ENCODE measurements around the gene YAP1.
A peak's percentile ranks its signal among the peaks of the same experiment; 100 is the strongest.

YAP1 gene

DNA sequence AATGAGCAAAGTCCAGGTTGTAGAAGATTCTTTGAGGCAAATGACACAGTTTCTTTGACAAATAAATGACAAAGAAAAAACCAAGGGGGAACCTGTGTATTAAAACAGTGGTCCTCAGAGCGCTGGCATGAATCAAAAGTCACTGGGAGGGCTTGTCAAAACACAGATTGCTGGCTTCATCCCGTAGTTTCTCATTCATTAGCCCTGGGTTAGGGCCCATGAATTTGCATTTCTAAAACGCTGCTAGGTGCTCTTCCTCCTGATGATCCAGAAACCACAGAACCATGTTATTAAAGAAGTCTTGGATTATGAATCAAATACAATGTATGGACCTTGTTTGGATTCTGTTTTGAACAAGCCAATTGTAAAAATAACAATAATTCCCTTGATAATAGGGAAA is 92.7 kb downstream of the YAP1 start:
- DNase-seq = no peak

DNA sequence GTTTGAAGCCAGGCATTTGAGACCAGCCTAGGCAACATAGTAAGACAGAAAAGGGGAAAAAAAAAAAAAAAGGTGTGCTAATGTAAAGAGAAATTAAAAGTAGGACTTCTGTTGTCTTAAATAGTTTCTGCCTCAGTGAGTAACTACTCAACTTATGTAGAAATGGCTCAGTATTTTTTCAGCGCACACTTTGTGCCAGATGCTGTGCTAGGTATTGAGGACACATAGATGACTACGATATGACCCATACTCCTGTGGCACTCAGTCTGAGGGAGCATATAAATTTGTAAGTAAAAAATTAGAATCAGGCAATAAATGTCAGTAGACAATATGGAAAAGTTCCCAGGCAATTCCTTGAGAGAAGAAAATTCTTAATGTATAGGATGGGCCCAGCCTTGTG is 93.9 kb downstream of the YAP1 start:
- no peak for DNase-seq

- no peak for DNase-seq
These were observed 95.6 kb downstream of the YAP1 start for GRCh38 chr11:102205805-102206204.

- no peak for DNase-seq
These were observed 98.6 kb downstream of the YAP1 start for GRCh38 chr11:102208835-102209234.

DNA sequence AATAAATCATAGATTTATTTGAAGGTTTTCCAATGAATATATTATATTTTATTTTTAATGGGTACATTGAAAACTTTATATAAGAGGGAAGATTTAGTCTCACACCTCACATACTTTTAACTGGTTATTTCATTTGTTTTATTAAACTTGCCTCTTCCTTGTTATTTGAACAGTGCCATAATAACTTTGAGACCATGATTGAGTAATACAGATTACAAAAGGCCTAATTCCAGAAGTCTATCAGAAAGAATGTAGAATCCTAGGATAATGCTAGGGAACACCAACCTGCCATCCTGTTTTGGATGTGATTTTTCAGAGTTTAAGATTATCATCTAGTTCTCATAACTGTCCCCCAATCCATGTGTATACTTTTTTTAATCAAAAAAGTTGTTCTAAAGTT is 104.4 kb downstream of the YAP1 start:
- DNase-seq = no peak

- DNase-seq = no peak
These were observed 106.3 kb downstream of the YAP1 start for GRCh38 chr11:102216433-102217075.

GRCh38 chr11:102220728-102221467 is 110.7 kb downstream of the YAP1 start:
- DNase-seq = no peak

DNA sequence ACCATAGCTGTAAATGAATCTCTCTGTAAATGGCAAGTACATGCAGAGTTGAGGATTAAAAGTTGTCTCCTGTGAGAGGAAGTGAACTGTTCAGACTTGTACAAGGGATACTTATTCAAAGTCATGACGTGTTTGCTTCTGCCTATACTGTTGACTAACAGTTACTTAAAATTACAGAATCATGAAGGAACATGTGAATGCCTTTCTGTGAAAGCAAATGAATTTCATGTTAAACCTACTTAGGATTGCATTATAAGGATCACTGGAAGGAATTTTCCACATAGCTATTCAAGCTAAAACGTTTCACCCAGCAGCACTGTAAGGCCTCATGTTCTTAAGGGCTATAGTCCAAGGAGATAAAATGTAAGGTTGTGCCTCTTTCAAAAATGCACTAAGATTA is 113.6 kb downstream of the YAP1 start:
- no peak for DNase-seq

GRCh38 chr11:102225689-102226568 is 115.7 kb downstream of the YAP1 start:
- peak; percentile 12 to 56 for DNase-seq

DNA sequence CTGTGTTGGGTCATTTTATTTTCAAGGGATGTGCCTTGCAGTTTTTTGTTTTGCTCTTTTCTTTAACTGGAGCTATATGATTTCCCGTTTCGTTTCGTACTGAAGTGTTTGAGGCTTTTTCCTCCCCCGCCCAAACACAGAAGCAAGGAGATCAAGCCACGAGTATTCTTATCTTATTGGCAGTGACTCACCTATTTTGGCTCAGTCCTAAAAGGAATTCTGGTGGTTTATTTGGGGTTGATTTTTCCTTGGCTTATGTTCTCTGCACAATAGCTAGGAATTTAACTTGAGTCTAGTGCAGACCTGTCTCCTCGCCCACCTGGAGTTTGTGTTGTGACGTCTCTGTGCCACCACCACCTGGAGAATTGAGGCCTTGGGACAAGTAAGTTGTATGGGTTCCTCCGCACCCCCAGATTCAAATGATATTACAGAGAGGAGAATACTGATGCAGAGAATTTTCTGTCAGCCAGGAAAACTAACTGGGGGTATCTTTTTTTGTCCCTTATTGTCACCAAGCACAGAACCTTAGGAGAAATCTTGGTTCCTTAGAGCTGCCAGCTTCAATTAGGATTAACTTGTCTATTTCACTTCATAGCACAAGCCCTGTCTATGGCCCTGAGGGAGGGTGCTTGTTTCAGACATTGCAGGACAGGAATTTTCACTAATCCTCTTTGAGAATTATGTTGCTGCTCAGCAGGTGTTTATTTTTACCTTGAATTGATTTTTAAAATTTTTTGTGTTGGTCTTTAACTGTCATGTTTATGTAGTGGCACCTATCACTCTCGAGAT is 116.6 kb downstream of the YAP1 start:
- no peak for DNase-seq

- DNase-seq = no peak
These were observed 119.4 kb downstream of the YAP1 start for GRCh38 chr11:102229510-102230123.

DNA sequence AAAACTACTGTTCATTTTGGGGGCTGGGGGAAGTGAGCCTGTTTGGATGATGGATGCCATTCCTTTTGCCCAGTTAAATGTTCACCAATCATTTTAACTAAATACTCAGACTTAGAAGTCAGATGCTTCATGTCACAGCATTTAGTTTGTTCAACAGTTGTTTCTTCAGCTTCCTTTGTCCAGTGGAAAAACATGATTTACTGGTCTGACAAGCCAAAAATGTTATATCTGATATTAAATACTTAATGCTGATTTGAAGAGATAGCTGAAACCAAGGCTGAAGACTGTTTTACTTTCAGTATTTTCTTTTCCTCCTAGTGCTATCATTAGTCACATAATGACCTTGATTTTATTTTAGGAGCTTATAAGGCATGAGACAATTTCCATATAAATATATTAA is 119.9 kb downstream of the YAP1 start:
- no peak for DNase-seq

- DNase-seq = no peak
These were observed 120.7 kb downstream of the YAP1 start for GRCh38 chr11:102230911-102231310.

GRCh38 chr11:102234779-102235439 is 124.7 kb downstream of the YAP1 start:
- DNase-seq = no peak

- DNase-seq = no peak
These were observed 127.0 kb downstream of the YAP1 start for GRCh38 chr11:102237096-102237735.

GRCh38 chr11:102238391-102238821 is 128.2 kb downstream of the YAP1 start:
- no peak for DNase-seq

DNA sequence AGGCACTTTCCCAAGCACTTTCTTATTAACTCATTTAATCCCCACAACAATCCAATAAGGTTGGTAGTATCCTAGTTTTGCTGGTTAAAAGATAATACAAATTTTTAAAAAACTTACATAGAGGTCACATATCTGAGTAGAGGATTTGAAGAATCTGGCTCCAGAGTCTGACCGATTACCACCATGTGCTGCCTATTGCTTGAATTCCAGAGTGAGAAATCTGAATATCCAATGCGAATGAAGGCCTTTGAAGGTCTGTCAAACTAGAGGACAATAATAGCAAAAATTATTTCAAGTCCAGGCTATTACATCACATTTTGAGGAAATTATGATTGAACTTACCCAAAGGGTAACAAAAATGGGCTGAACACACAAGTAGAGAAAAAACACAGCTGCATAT is 129.2 kb downstream of the YAP1 start:
- DNase-seq = no peak

GRCh38 chr11:102239911-102240310 is 129.7 kb downstream of the YAP1 start:
- no peak for DNase-seq

- no peak for DNase-seq
These were observed 130.3 kb downstream of the YAP1 start for GRCh38 chr11:102240502-102240901.

GRCh38 chr11:102241026-102241425 is 130.8 kb downstream of the YAP1 start:
- DNase-seq = no peak

GRCh38 chr11:102243399-102243884 is 133.2 kb downstream of the YAP1 start:
- DNase-seq = no peak

Data from inflammatory macrophage treated with lipopolysaccharide for 1 hour (primary cell).